Glutamatergic neuron (in vitro differentiated cells): ENCODE measurements around the gene RHOF. TPM values are rescaled to one million over a fixed set of nuclear protein-coding genes. Genes with fewer than 3 reads are reported as not detected.

Experiments used
- DNase-seq: peaks from one replicate; pipeline ENCODE4 v3.0.0; 2022
- H3K27ac Mint-ChIP-seq: one replicate; pipeline ENCODE4 v1.8.0; 2020; ENCODE audit warnings: mild to moderate bottlenecking, mixed read lengths, inconsistent platforms; ENCODE audit not compliant: unreplicated experiment
- H3K27me3 Mint-ChIP-seq: one replicate; pipeline ENCODE4 v1.8.0; 2020; ENCODE audit warnings: mild to moderate bottlenecking, moderate library complexity, mixed read lengths, inconsistent platforms; ENCODE audit not compliant: unreplicated experiment
- H3K36me3 Mint-ChIP-seq: one replicate; pipeline ENCODE4 v1.8.0; 2020; ENCODE audit warnings: mild to moderate bottlenecking, mixed read lengths, inconsistent platforms; ENCODE audit not compliant: unreplicated experiment
- H3K4me1 Mint-ChIP-seq: one replicate; pipeline ENCODE4 v1.8.0; 2020; ENCODE audit warnings: mild to moderate bottlenecking, low read depth, mixed read lengths, inconsistent platforms; ENCODE audit not compliant: unreplicated experiment
- H3K4me3 Mint-ChIP-seq: one replicate; pipeline ENCODE4 v1.8.0; 2020; ENCODE audit warnings: mild to moderate bottlenecking, mixed read lengths, inconsistent platforms; ENCODE audit not compliant: unreplicated experiment
- H3K9me3 Mint-ChIP-seq: one replicate; pipeline ENCODE4 v1.8.0; 2020; ENCODE audit warnings: mild to moderate bottlenecking, moderate library complexity, mixed read lengths, inconsistent platforms; ENCODE audit not compliant: unreplicated experiment
- total RNA-seq: library from RNA; stranded (reverse); fragmentation: NEBNext Ultra II Directional; extraction: Animal tissue kit (Norgen Biotek cat#: 25700); gene quantifications from one replicate; pipeline ENCODE4 v1.2.1, GENCODE V29; 2021; ENCODE audit not compliant: unreplicated experiment
- TF ChIP-seq, protein P1 (sequence below): fragments of 200-600 bp; sonication (generic); IDR thresholded peaks from one replicate; pipeline ENCODE4 v1.5.0; 2021; ENCODE audit not compliant: partially characterized antibody, unreplicated experiment

Gene RHOF
- total RNA-seq, 1 donor from 2014 or later, result 31.1 TPM

DNA sequence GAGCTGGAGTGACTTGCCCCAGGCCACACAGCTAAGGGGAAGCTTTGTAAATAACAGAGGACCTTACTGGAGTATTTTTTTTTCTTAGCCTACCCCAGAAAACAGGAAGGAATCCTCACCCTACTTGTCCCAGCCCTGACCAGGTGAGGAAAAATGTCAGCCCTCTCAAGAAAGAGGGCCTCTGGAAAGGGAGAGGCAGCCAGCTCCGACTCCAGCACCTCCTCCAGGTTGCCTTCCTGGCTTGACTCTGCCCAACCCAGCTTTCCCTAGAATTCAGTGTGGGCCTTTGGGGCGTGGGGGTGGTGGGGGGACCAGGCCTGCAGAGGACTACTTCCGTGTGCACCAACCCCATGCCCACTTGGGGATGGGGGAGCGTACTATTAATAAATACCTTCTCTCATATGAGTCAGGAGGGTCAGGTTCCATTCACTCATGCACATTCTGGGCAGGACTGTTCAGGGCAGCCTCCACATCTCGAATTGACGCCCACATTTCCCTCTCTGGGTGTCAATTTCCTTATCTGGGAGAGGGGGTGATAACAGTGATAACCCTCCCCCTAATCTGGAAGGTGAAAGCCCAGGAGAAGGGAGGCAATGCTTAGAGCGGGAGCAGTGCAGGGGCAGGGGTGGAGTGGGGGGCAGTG is 5.2 kb downstream of the RHOF start:
- TF ChIP-seq, protein P1, sequence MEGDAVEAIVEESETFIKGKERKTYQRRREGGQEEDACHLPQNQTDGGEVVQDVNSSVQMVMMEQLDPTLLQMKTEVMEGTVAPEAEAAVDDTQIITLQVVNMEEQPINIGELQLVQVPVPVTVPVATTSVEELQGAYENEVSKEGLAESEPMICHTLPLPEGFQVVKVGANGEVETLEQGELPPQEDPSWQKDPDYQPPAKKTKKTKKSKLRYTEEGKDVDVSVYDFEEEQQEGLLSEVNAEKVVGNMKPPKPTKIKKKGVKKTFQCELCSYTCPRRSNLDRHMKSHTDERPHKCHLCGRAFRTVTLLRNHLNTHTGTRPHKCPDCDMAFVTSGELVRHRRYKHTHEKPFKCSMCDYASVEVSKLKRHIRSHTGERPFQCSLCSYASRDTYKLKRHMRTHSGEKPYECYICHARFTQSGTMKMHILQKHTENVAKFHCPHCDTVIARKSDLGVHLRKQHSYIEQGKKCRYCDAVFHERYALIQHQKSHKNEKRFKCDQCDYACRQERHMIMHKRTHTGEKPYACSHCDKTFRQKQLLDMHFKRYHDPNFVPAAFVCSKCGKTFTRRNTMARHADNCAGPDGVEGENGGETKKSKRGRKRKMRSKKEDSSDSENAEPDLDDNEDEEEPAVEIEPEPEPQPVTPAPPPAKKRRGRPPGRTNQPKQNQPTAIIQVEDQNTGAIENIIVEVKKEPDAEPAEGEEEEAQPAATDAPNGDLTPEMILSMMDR, result no peak
- Mint-ChIP-seq H3K27ac (no peak overlapping the region), H3K4me3 (no peak overlapping the region), H3K27me3 (peaks cover 17% of the 10 kb centered on the region), H3K4me1 (peaks cover 8% of the 10 kb centered on the region), H3K9me3 (peaks cover 17% of the 10 kb centered on the region), H3K36me3 (no peaks in the 10 kb centered on the region)
- DNase-seq, result no peak

DNA sequence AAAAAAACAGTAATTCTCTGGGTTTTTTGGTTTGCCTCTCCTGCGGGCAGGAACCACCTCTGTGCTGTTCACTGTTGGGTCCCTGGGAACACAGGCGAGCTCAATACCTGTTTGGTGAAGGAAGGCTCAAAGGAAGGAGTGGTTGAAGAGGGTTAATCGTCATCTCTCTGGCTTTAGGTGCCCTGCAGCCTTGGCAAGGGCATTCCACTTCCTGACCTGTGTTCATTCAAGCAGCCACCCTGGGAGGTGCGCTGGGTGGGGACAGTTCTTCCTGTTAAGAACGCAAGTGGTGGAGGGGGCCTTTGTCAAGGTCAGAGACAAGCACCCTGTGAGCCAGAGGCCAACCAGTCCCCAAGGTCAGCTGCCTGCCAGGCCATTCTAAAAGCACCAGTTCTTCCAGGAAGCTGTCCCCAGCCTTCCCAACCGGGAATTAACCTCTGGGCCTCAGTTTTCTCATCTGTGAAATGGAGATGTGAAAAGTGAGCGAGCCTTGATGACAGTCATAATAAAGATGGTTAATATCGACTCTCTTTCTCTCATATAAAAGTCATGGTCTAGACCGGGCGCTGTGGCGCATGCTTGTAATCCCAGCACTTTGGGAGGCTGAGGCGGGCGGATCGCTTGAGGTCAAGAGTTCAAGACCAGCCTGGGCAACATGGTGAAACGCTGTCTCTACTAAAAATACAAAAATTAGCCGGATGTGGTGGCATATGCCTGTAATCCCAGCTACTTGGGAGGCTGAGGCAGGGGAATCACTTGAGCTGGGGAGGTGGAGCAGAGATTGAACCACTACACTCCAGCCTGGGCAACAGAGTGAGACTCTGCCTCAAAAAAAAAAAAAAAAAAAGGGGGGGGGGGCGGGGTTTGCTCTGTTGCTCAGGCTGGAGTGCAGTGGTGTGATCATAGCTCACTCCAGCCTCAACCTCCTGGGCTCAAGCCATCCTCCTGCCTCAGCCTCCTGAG is 6.1 kb downstream of the RHOF start:
- no peak for DNase-seq
- H3K4me1 Mint-ChIP-seq, result peaks cover 8% of the 10 kb centered on the region
- H3K36me3 Mint-ChIP-seq, result no peaks in the 10 kb centered on the region
- peak overlapping the region; percentile 48 for H3K27ac Mint-ChIP-seq
- peaks cover 20% of the 10 kb centered on the region for H3K9me3 Mint-ChIP-seq
- TF ChIP-seq, protein P1, result no peak
- peaks cover 21% of the 10 kb centered on the region for H3K27me3 Mint-ChIP-seq
- no peak overlapping the region for H3K4me3 Mint-ChIP-seq

DNA sequence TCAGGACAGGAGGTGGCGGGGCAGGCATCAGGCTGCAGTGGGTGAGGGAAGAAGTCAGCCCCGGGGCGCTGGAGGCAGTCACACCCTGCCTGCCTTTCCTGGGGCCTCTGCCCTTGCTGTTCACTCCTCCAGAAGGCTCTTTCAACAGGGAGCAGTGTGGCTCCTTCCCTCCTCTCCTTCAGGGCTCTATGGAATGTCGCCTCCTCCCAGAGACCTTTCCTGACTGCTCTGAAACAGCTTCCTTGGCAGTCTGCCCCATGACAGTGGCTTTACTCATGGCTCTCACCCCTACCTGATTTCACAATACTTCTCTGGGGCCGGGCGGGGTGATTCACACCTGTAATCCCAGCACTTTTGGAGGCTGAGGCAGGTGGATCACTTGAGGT is 7.1 kb downstream of the RHOF start:
- DNase-seq, result no peak
- H3K27me3 Mint-ChIP-seq, result peaks cover 29% of the 10 kb centered on the region
- peaks cover 29% of the 10 kb centered on the region for H3K9me3 Mint-ChIP-seq
- peaks cover 17% of the 10 kb centered on the region for H3K4me1 Mint-ChIP-seq
- no peak overlapping the region for H3K4me3 Mint-ChIP-seq
- peak overlapping the region; percentile 48 for H3K27ac Mint-ChIP-seq
- TF ChIP-seq, protein P1, result no peak
- H3K36me3 Mint-ChIP-seq, result no peaks in the 10 kb centered on the region

DNA sequence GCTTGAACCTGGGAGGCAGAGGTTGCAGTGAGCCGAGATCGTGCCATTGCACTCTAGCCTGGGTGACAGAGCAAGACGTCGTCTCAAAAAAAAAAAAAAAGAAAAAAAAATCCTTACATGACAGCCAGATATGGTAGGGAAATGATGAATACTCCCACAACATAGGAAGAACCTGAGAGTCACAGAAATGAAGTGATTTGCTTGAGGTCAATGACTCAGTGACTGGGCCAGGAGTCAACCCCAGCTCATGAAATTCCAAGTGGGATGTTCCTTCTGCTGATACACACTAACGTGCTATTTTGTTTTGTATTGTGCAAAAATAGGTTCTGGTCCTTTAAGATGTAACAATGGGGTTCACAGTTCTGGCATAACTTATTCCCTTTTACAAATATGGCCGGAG is 9.0 kb downstream of the RHOF start:
- H3K4me1 Mint-ChIP-seq, result peaks cover 17% of the 10 kb centered on the region
- H3K27ac Mint-ChIP-seq, result peak overlapping the region; percentile 33
- DNase-seq, result no peak
- H3K27me3 Mint-ChIP-seq, result peaks cover 27% of the 10 kb centered on the region
- H3K4me3 Mint-ChIP-seq, result peak overlapping the region; percentile 20
- H3K9me3 Mint-ChIP-seq, result peaks cover 28% of the 10 kb centered on the region
- H3K36me3 Mint-ChIP-seq, result no peaks in the 10 kb centered on the region
- TF ChIP-seq, protein P1, result no peak

DNA sequence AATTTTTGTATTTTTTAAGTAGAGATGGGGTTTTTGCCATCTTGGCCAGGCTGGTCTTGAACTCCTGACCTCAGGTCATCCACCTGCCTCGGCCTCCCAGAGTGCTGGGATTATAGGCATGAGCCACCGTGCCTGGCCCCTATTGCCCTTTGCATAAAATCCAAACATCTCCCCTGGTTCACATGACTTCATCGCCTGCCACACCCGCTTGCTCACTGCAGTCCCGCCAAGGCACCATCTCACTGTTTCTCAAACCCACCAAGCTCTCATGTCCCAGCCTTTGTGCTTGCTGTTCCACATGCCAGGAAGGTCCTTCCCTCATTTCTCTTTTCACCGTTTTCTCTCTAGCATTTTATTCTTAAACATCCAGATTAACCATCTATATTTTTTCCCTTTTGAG is 9.7 kb downstream of the RHOF start:
- peak overlapping the region; percentile 53 for H3K4me3 Mint-ChIP-seq
- no peak for DNase-seq
- peaks cover 28% of the 10 kb centered on the region for H3K9me3 Mint-ChIP-seq
- H3K27ac Mint-ChIP-seq, result peak overlapping the region; percentile 49
- peaks cover 27% of the 10 kb centered on the region for H3K27me3 Mint-ChIP-seq
- no peaks in the 10 kb centered on the region for H3K36me3 Mint-ChIP-seq
- TF ChIP-seq, protein P1, result no peak
- H3K4me1 Mint-ChIP-seq, result peaks cover 17% of the 10 kb centered on the region
